H1 (cell line): ENCODE results near the gene CYBRD1. TPM values are rescaled to one million over a fixed set of nuclear protein-coding genes. Genes with fewer than 3 reads are reported as not detected.

ENCODE experiments used
- CTCF ChIA-PET: fragments of 300-600 bp; sonication (Branson Sonifier 250); formaldehyde crosslinking; loops from one replicate; lab custom pipeline; 2021; ENCODE audit not compliant: partially characterized antibody; lab: Charles Lee
- POLR2A ChIA-PET: fragments of 300-600 bp; sonication (Branson Sonifier 250); formaldehyde crosslinking; loops from one replicate; lab custom pipeline; 2021; ENCODE audit warnings: inconsistent platforms; ENCODE audit not compliant: partially characterized antibody; lab: Charles Lee
- DNase-seq, 2 experiments: peaks; one replicate each; pipeline versions ENCODE4 v3.0.0 to v3.0.0-alpha.2; 2010 to 2022; ENCODE audit warnings: low spot score in 2 of 2, low read depth in 1 of 2, mixed read lengths in 1 of 2
- FAIRE-seq: peaks from 2 replicates; lab custom pipeline; 2011; peaks lifted over from hg19 to GRCh38; lab: Jason Lieb, UNC
- H2AFZ ChIP-seq: 2 replicates; pipeline ENCODE4 v1.8.1; 2012; ENCODE audit warnings: low read length, inconsistent platforms
- H2AK5ac ChIP-seq: 2 replicates; pipeline ENCODE4 v1.6.1; 2013; ENCODE audit warnings: low read depth, low read length
- H2BK120ac ChIP-seq: replicated peaks from 2 replicates; pipeline ENCODE3; 2013; ENCODE audit warnings: low read depth, low read length, inconsistent platforms
- H2BK12ac ChIP-seq: 2 replicates; pipeline ENCODE4 v1.6.1; 2013; ENCODE audit warnings: low read depth, low read length
- H2BK15ac ChIP-seq: 2 replicates; pipeline ENCODE4 v1.6.1; 2013; ENCODE audit warnings: low read length
- H2BK20ac ChIP-seq: 2 replicates; pipeline ENCODE4 v1.6.1; 2013; ENCODE audit warnings: low read length
- H2BK5ac ChIP-seq: 2 replicates; pipeline ENCODE4 v1.6.1; 2013; ENCODE audit warnings: low read depth, low read length
- H3K14ac ChIP-seq: 2 replicates; pipeline ENCODE4 v1.6.1; 2013; ENCODE audit warnings: inconsistent platforms; ENCODE audit not compliant: insufficient read length
- H3K18ac ChIP-seq: 2 replicates; pipeline ENCODE4 v1.6.1; 2013; ENCODE audit warnings: low read length; ENCODE audit errors: extremely low read depth
- H3K23ac ChIP-seq: 2 replicates; pipeline ENCODE4 v1.6.1; 2013; ENCODE audit warnings: inconsistent platforms; ENCODE audit not compliant: insufficient read length
- H3K23me2 ChIP-seq: 2 replicates; pipeline ENCODE4 v1.6.1; 2013; ENCODE audit warnings: low read depth, low read length
- H3K27ac ChIP-seq: 2 replicates; pipeline ENCODE4 v1.6.1; 2011; ENCODE audit warnings: low read depth, low read length, inconsistent platforms
- H3K27me3 ChIP-seq, 4 experiments: replicated peaks in 1 of 4; 1 replicate in 1 of 4; 2 replicates in 3 of 4; pipeline versions ENCODE4 v1.6.1 to v1.8.1; 2011 to 2013; ENCODE audit warnings: low read length in 3 of 4, mild to moderate bottlenecking in 3 of 4, inconsistent platforms in 2 of 4, mixed read lengths in 2 of 4, moderate library complexity in 1 of 4; ENCODE audit not compliant: control insufficient read depth in 3 of 4, insufficient read depth in 3 of 4; ENCODE audit errors: extremely low read depth in 1 of 4
- H3K36me3 ChIP-seq, 4 experiments: 2 replicates each; pipeline versions ENCODE4 v1.6.1 to v1.8.1; 2011 to 2013; ENCODE audit warnings: mild to moderate bottlenecking in 4 of 4, low read length in 3 of 4, moderate library complexity in 2 of 4, control low read depth in 1 of 4, inconsistent platforms in 1 of 4; ENCODE audit not compliant: insufficient read depth in 4 of 4, control insufficient read depth in 2 of 4
- H3K4ac ChIP-seq: replicated peaks from 2 replicates; pipeline ENCODE3; 2013; ENCODE audit warnings: low read length, low read depth, mixed read lengths, inconsistent platforms; ENCODE audit not compliant: insufficient read length
- H3K4me1 ChIP-seq, 4 experiments: replicated peaks in 1 of 4; 1 replicate in 1 of 4; 2 replicates in 3 of 4; pipeline versions ENCODE4 v1.6.1 to v1.8.1; 2011 to 2013; ENCODE audit warnings: low read length in 3 of 4, inconsistent platforms in 2 of 4, mixed read lengths in 1 of 4; ENCODE audit not compliant: insufficient read depth in 4 of 4, control insufficient read depth in 3 of 4
- H3K4me2 ChIP-seq, 2 experiments: 2 replicates each; pipeline versions ENCODE4 v1.6.1 to v1.8.1; 2011 to 2013; ENCODE audit warnings: low read depth in 2 of 2, low read length in 2 of 2, control low read depth in 1 of 2, inconsistent platforms in 1 of 2, mild to moderate bottlenecking in 1 of 2; ENCODE audit not compliant: insufficient read depth in 1 of 2
- H3K4me3 ChIP-seq, 4 experiments: fragments of 200-600, 300-600 bp in 1 of 4; sonication (generic), shearing (Covaris generic), sonication (Bioruptor Twin) in 1 of 4; 2 replicates each; pipeline versions ENCODE4 v1.5.1 to v1.8.1; 2011 to 2016; ENCODE audit warnings: low read length in 4 of 4, low read depth in 3 of 4, control low read depth in 2 of 4, inconsistent platforms in 2 of 4, mild to moderate bottlenecking in 2 of 4, mixed read lengths in 1 of 4, moderate library complexity in 1 of 4; ENCODE audit not compliant: insufficient read depth in 2 of 4; ENCODE audit errors: extremely low read depth in 1 of 4
- H3K56ac ChIP-seq: replicated peaks from 2 replicates; pipeline ENCODE3; 2013; ENCODE audit warnings: low read depth, mild to moderate bottlenecking, mixed read lengths, low read length, inconsistent platforms; ENCODE audit not compliant: insufficient read length
- H3K79me1 ChIP-seq: 2 replicates; pipeline ENCODE4 v1.6.1; 2013; ENCODE audit warnings: low read depth, low read length, control low read depth
- H3K79me2 ChIP-seq, 2 experiments: 2 replicates each; pipeline versions ENCODE4 v1.6.1 to v1.8.1; 2012 to 2013; ENCODE audit warnings: low read length in 2 of 2, mild to moderate bottlenecking in 2 of 2, inconsistent platforms in 1 of 2; ENCODE audit not compliant: insufficient read depth in 2 of 2, control insufficient read depth in 1 of 2
- H3K9ac ChIP-seq, 4 experiments: replicated peaks in 1 of 4; 1 replicate in 1 of 4; 2 replicates in 3 of 4; pipeline versions ENCODE4 v1.6.1 to v1.8.1; 2011 to 2013; ENCODE audit warnings: low read depth in 3 of 4, low read length in 3 of 4, control low read depth in 2 of 4, mild to moderate bottlenecking in 2 of 4, moderate library complexity in 2 of 4, inconsistent platforms in 1 of 4; ENCODE audit errors: extremely low read depth in 1 of 4
- H3K9me3 ChIP-seq, 2 experiments: 2 replicates each; pipeline versions ENCODE4 v1.6.1 to v1.8.1; 2012 to 2013; ENCODE audit warnings: mild to moderate bottlenecking in 2 of 2, moderate library complexity in 2 of 2, control low read depth in 1 of 2, inconsistent platforms in 1 of 2, low read depth in 1 of 2, low read length in 1 of 2, mixed read lengths in 1 of 2; ENCODE audit not compliant: insufficient read depth in 2 of 2
- H4K20me1 ChIP-seq, 2 experiments: replicated peaks in 1 of 2; 2 replicates each; pipeline versions ENCODE3 to v1.8.1; 2011 to 2013; ENCODE audit warnings: inconsistent platforms in 2 of 2, low read length in 2 of 2, mild to moderate bottlenecking in 1 of 2; ENCODE audit not compliant: insufficient read depth in 2 of 2, control insufficient read depth in 1 of 2
- H4K5ac ChIP-seq: 2 replicates; pipeline ENCODE4 v1.6.1; 2013; ENCODE audit warnings: low read length, low read depth, mixed read lengths, inconsistent platforms; ENCODE audit not compliant: insufficient read length
- H4K8ac ChIP-seq: 2 replicates; pipeline ENCODE4 v1.8.0; 2013; ENCODE audit warnings: mild to moderate bottlenecking, moderate library complexity, low read length, inconsistent platforms; ENCODE audit not compliant: insufficient read depth; ENCODE audit errors: extremely low read depth
- H4K91ac ChIP-seq: replicated peaks from 2 replicates; pipeline ENCODE3; 2013; ENCODE audit warnings: low read length, mixed read lengths, inconsistent platforms; ENCODE audit not compliant: insufficient read length
- ATF2 ChIP-seq: IDR thresholded peaks from 2 replicates; pipeline ENCODE4 v1.6.1; 2012; ENCODE audit warnings: low read length, inconsistent platforms
- BCL11A ChIP-seq, 2 experiments: IDR thresholded peaks; one replicate each; pipeline ENCODE4 v1.6.1; 2011; ENCODE audit warnings: low read depth in 2 of 2, low read length in 2 of 2, mild to moderate bottlenecking in 2 of 2
- EP300 ChIP-seq, 2 experiments: IDR thresholded peaks; 1 replicate in 1 of 2; 2 replicates in 1 of 2; pipeline ENCODE4 v1.6.1; 2011 to 2012; ENCODE audit warnings: low read depth in 2 of 2, low read length in 2 of 2, mild to moderate bottlenecking in 2 of 2, borderline replicate concordance in 1 of 2, inconsistent platforms in 1 of 2, moderate library complexity in 1 of 2
- GABPA ChIP-seq: IDR thresholded peaks from 2 replicates; pipeline ENCODE4 v1.6.1; 2011; ENCODE audit warnings: mild to moderate bottlenecking, low read length, moderate library complexity, borderline replicate concordance; ENCODE audit not compliant: insufficient read depth
- HDAC2 ChIP-seq, 2 experiments: fragments of 300-600 bp in 1 of 2; sonication (generic) in 1 of 2; IDR thresholded peaks; 2 replicates each; pipeline ENCODE4 v1.6.1; 2011 to 2012; ENCODE audit warnings: low read depth in 2 of 2, low read length in 2 of 2, mild to moderate bottlenecking in 2 of 2, moderate library complexity in 2 of 2, borderline replicate concordance in 1 of 2, inconsistent platforms in 1 of 2
- JUND ChIP-seq: IDR thresholded peaks from 2 replicates; pipeline ENCODE4 v1.6.1; 2011; ENCODE audit warnings: mild to moderate bottlenecking, improper control_type of control experiment, low read length
- NRF1 ChIP-seq: IDR thresholded peaks from 2 replicates; pipeline ENCODE4 v1.6.1; 2011; ENCODE audit warnings: mild to moderate bottlenecking, low read depth, low read length, improper control_type of control experiment
- WGBS, 2 experiments: shearing (Covaris generic) in 1 of 2; methylation state at CpG; one replicate each; pipeline versions ENCODE4 v1.1.6 to v1.1.7; 2013 to 2015; ENCODE audit warnings: low lambda C conversion rate in 2 of 2, mixed read lengths in 2 of 2, inconsistent platforms in 1 of 2, low coverage in 1 of 2, missing lambda C conversion rate in 1 of 2; ENCODE audit not compliant: insufficient replicate concordance in 2 of 2, insufficient coverage in 1 of 2, insufficient read length in 1 of 2; ENCODE audit errors: extremely low coverage in 1 of 2, missing lambda C conversion rate in 1 of 2; 5-methylcytosine and 5-hydroxymethylcytosine counted together
- polyA plus RNA-seq, 7 experiments: library from polyadenylated mRNA; depleted of rRNA in 3 of 7; stranded (reverse) in 5 of 7; unstranded in 2 of 7; fragments of >200 nt in 5 of 7; fragments of 200-250 nt in 2 of 7; gene quantifications; 1 replicate in 5 of 7; 2 replicates in 1 of 7; 4 replicates in 1 of 7; pipeline versions ENCODE4 v1.2.1 to v1.2.3, GENCODE V29; 2011 to 2013; ENCODE audit warnings: missing spikeins in 2 of 7, mixed read lengths in 2 of 7
- total RNA-seq: library from RNA; stranded (reverse); fragmentation: NEBNext Ultra II Directional; extraction: Animal tissue kit (Norgen Biotek cat#: 25700); gene quantifications from 2 replicates; pipeline ENCODE4 v1.2.1, GENCODE V29; 2021
- TF ChIP-seq, protein P1 (sequence below): IDR thresholded peaks from 2 replicates; pipeline ENCODE4 v1.6.1; 2012; ENCODE audit warnings: inconsistent platforms

Gene CYBRD1
- total and polyA plus RNA-seq, 2 of the 8 experiments (the other 6 are each of a cell fraction or from before 2014, with no cell fraction given): 10.7 to 12.6 TPM

GRCh38 chr2:171521361-171522051, 768 bp upstream of the CYBRD1 start:
- Histone ChIP-seq H4K8ac (no peak overlapping the region), H4K20me1 (peaks cover 0 to 2% of the 10 kb centered on the region in 2 experiments), H2BK120ac (no peak overlapping the region), H2BK15ac (peak overlapping the region; percentile 53; the same call in 1 of the 2 replicates), H3K27me3 (no peaks in the 10 kb centered on the region), H2BK5ac (0 out of 2 replicates have a peak overlapping the region, but pooled peaks have one; percentile 84), H3K79me1 (no peaks in the 10 kb centered on the region), H2BK20ac (0 out of 2 replicates have a peak overlapping the region, but pooled peaks have one; percentile 21), H3K9ac (peak overlapping the region in 3 of 4 experiments; percentile 78 to 82 (median 82); a peak in 6 of 7 replicates), H3K4me1 (peaks cover 7 to 21% (median 12%) of the 10 kb centered on the region in 4 experiments; a peak in 5 of 7 replicates), H3K79me2 (peaks cover 0 to 21% of the 10 kb centered on the region in 2 experiments; a peak in 3 of 4 replicates), H3K23ac (no peak overlapping the region), H3K4me2 (peak overlapping the region; percentile 89 to 99), H3K23me2 (peaks cover 16% of the 10 kb centered on the region), H3K14ac (no peak overlapping the region), H2AFZ (peak overlapping the region; percentile 81), H2BK12ac (peak overlapping the region; percentile 96), H3K56ac (no peak overlapping the region), H3K4ac (no peak overlapping the region), H4K91ac (peak overlapping the region; percentile 36), H4K5ac (no peak overlapping the region), H3K9me3 (no peaks in the 10 kb centered on the region), H2AK5ac (no peak overlapping the region), H3K18ac (peak overlapping the region; percentile 96), H3K4me3 (peak overlapping the region; percentile 73 to 96 (median 84); a peak in 7 of 8 replicates), H3K27ac (no peak overlapping the region), H3K36me3 (no peaks in the 10 kb centered on the region)
- WGBS, 2 experiments: 81% methylated on average over 5 of the region's 5 CpGs; no CpG with 5 or more reads in 1 of the 2 experiments
- no peak for FAIRE-seq
- CTCF ChIA-PET: interaction anchor here (1.1 to 3.0 kb wide), 6 partner anchors 9 to 565 kb away, joined by 3 to 20 read pairs (median 4); no protein-coding TSS in a partner anchor
- DNase-seq: no peak
- POLR2A ChIA-PET: interaction anchor here (0.6 to 4.5 kb wide), 16 partner anchors 10 to 591 kb away, joined by 3 to 32 read pairs (median 4); partner anchors contain the start of genes DCAF17 and METTL8
- TF ChIP-seq NRF1 (no peak), GABPA (no peak), JUND (no peak), BCL11A (IDR thresholded peaks at IDR 0.05; ENCODE audit: low read depth in 2 of 2, low read length in 2 of 2) (no peak), HDAC2 (IDR thresholded peaks at IDR 0.05; ENCODE audit: borderline replicate concordance in 1 of 2, low read depth in 2 of 2, low read length in 2 of 2) (no peak), EP300 (IDR thresholded peaks at IDR 0.05; ENCODE audit: borderline replicate concordance in 1 of 2, low read depth in 2 of 2, low read length in 2 of 2) (no peak), ATF2 (no peak)
- TF ChIP-seq, protein P1, sequence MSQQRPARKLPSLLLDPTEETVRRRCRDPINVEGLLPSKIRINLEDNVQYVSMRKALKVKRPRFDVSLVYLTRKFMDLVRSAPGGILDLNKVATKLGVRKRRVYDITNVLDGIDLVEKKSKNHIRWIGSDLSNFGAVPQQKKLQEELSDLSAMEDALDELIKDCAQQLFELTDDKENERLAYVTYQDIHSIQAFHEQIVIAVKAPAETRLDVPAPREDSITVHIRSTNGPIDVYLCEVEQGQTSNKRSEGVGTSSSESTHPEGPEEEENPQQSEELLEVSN: no peak
